Endothelial cell of hepatic sinusoid (primary cell): ENCODE results near the gene MBP.
"Not testable (repeated sequence)": the region's sequence is repeated elsewhere in the genome, so short reads cannot be mapped to it uniquely, and the experiment has no call there.

Experiments used
- in situ Hi-C: cut with HindIII; loops from 2 replicates; pipeline ENCODE4 v1.10.0; 2017; ENCODE audit warnings: low sequenced_read_pairs

MBP gene

GRCh38 chr18:77035380-77036187 lies 97.0 kb downstream of the MBP start:
- in situ Hi-C loops = no loop called here

- in situ Hi-C loops = no loop called here
Observed at GRCh38 chr18:77033575-77033974, 99.0 kb downstream of the MBP start.

GRCh38 chr18:77032181-77032701 lies 100.3 kb downstream of the MBP start:
- in situ Hi-C loops = no loop called here

GRCh38 chr18:77031662-77032061 lies 100.9 kb downstream of the MBP start:
- in situ Hi-C loops = no loop called here

GRCh38 chr18:77030201-77030600 lies 102.4 kb downstream of the MBP start:
- in situ Hi-C loops = no loop called here

- in situ Hi-C loops = no loop called here
Observed at GRCh38 chr18:77025831-77026363, 106.7 kb downstream of the MBP start.

- in situ Hi-C loops = no loop called here
Observed at GRCh38 chr18:77025123-77025522, 107.5 kb downstream of the MBP start.

- in situ Hi-C loops = no loop called here
Observed at GRCh38 chr18:77024476-77024875, 108.1 kb downstream of the MBP start.

- in situ Hi-C loops = no loop called here
Observed at GRCh38 chr18:77023102-77023782, 109.3 kb downstream of the MBP start.

- in situ Hi-C loops = no loop called here
Observed at GRCh38 chr18:77022556-77022955, 110.0 kb downstream of the MBP start.

- in situ Hi-C loops = no loop called here
Observed at GRCh38 chr18:77022116-77022515, 110.5 kb downstream of the MBP start.

GRCh38 chr18:77021478-77021877 lies 111.1 kb downstream of the MBP start:
- in situ Hi-C loops = not testable (repeated sequence)

- in situ Hi-C loops = no loop called here
Observed at GRCh38 chr18:77021075-77021474, 111.5 kb downstream of the MBP start.

GRCh38 chr18:77020561-77020960 lies 112.0 kb downstream of the MBP start:
- in situ Hi-C loops = no loop called here

- in situ Hi-C loops = no loop called here
Observed at GRCh38 chr18:77019641-77020040, 112.9 kb downstream of the MBP start.

GRCh38 chr18:77018650-77019049 lies 113.9 kb downstream of the MBP start:
- in situ Hi-C loops = not testable (repeated sequence)

GRCh38 chr18:77017355-77017754 lies 115.2 kb downstream of the MBP start:
- in situ Hi-C loops = no loop called here

GRCh38 chr18:77016936-77017335 lies 115.6 kb downstream of the MBP start:
- in situ Hi-C loops = no loop called here

GRCh38 chr18:77015771-77016710 lies 116.5 kb downstream of the MBP start:
- in situ Hi-C loops = no loop called here

GRCh38 chr18:77015169-77015568 lies 117.4 kb downstream of the MBP start:
- in situ Hi-C loops = no loop called here

GRCh38 chr18:77014538-77014937 lies 118.0 kb downstream of the MBP start:
- in situ Hi-C loops = no loop called here
